GM12873 (cell line): ENCODE data around the gene ATP1B2.

Experiments
- CTCF ChIP-seq: IDR thresholded peaks from 2 replicates; pipeline ENCODE4 v1.5.1; 2012; ENCODE audit warnings: low read depth, mild to moderate bottlenecking, moderate library complexity, low read length, control low read depth; ENCODE audit not compliant: insufficient read depth; ENCODE audit errors: missing control alignments

The ATP1B2 gene

GRCh38 chr17:7654832-7655540 lies 4.3 kb downstream of the ATP1B2 start:
- TF ChIP-seq CTCF: no peak

GRCh38 chr17:7655541-7655840 lies 4.8 kb downstream of the ATP1B2 start:
- no peak for TF ChIP-seq CTCF

GRCh38 chr17:7656958-7657609 lies 6.4 kb downstream of the ATP1B2 start:
- TF ChIP-seq CTCF: no peak

GRCh38 chr17:7667656-7668406 lies 17.1 kb downstream of the ATP1B2 start:
- TF ChIP-seq CTCF: no peak

- TF ChIP-seq CTCF: no peak
Measured at GRCh38 chr17:7668482-7668881, 17.8 kb downstream of the ATP1B2 start.

- TF ChIP-seq CTCF: peak; percentile 62
Measured at GRCh38 chr17:7673239-7673638, 22.5 kb downstream of the ATP1B2 start.

- no peak for TF ChIP-seq CTCF
Measured at GRCh38 chr17:7674934-7675333, 24.2 kb downstream of the ATP1B2 start.
